Omental fat pad (tissue), 4 donors: Measurements from ENCODE around the gene GRHL3. TPM values are rescaled to one million over a fixed set of nuclear protein-coding genes. Genes with fewer than 3 reads are reported as not detected.

Source experiments
- ATAC-seq: fragments of 150-250 bp; one replicate; pipeline ENCODE4 v1.9.1; 2016; ENCODE audit warnings: mild to moderate bottlenecking, moderate library complexity; ENCODE audit not compliant: low FRiP score
- DNase-seq: peaks from one replicate; pipeline ENCODE4 v3.0.0-alpha.2; 2019; ENCODE audit warnings: low spot score
- total RNA-seq, 4 donors: library from RNA; depleted of rRNA; stranded (reverse); fragments of >200 nt; gene quantifications; one replicate each; pipeline ENCODE4 v1.1.0, GENCODE V29; 2016
- TF ChIP-seq, protein P1 (sequence below), 3 donors: fragments of 450-650 bp; IDR thresholded peaks; one replicate each; pipeline ENCODE4 v1.5.1; 2016 to 2017; ENCODE audit warnings: antibody characterized with exemption in 3 of 3, mild to moderate bottlenecking in 3 of 3, moderate library complexity in 2 of 3

Gene GRHL3
- total RNA-seq, 4 donors from 2014 or later: 0.44 to 3.3 (median 0.66) TPM

DNA sequence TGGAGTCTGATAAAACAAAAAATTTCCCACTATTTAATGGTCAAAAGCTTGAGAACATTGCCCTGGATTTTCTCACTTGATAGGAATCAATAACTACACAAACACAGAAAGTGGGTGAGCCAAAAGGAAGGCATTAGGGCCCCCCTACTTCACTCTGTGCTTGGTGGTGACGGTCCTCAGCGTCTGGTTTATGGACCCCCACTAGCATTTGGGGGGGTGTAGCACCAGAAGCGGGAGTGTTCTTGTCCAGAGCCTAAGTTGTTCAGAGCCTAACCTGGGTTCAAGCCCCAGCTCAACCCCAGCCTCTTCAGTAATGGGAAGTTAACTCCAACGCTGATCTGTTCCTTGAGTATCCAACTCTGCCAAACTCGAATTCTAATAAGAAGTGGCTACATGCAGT, 61.4 kb downstream of the GRHL3 start:
- DNase-seq (no peak), ATAC-seq (no peak)
- TF ChIP-seq, protein P1, sequence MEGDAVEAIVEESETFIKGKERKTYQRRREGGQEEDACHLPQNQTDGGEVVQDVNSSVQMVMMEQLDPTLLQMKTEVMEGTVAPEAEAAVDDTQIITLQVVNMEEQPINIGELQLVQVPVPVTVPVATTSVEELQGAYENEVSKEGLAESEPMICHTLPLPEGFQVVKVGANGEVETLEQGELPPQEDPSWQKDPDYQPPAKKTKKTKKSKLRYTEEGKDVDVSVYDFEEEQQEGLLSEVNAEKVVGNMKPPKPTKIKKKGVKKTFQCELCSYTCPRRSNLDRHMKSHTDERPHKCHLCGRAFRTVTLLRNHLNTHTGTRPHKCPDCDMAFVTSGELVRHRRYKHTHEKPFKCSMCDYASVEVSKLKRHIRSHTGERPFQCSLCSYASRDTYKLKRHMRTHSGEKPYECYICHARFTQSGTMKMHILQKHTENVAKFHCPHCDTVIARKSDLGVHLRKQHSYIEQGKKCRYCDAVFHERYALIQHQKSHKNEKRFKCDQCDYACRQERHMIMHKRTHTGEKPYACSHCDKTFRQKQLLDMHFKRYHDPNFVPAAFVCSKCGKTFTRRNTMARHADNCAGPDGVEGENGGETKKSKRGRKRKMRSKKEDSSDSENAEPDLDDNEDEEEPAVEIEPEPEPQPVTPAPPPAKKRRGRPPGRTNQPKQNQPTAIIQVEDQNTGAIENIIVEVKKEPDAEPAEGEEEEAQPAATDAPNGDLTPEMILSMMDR (IDR thresholded peaks at IDR 0.05): no peak

DNA sequence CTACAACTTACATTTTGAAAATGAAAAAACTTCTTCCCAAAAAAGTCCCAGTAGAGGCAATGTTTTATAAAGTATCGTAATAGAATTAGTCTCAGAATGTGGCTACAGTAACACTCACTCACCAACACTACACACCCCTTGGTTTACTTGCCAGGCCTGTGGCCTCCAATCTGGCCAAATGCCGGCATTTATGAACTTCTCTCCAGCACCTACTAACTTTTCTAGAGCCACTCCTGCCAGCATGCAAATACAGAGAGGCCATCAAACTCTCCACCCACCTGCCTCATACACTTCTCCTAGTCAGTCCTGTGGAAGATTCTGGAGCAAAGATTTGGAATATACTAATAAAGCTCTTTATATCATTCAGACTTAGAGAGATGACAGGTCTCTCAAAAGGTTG, 62.1 kb downstream of the GRHL3 start:
- ATAC-seq (no peak), DNase-seq (no peak)
- TF ChIP-seq, protein P1 (IDR thresholded peaks at IDR 0.05): no peak

DNA sequence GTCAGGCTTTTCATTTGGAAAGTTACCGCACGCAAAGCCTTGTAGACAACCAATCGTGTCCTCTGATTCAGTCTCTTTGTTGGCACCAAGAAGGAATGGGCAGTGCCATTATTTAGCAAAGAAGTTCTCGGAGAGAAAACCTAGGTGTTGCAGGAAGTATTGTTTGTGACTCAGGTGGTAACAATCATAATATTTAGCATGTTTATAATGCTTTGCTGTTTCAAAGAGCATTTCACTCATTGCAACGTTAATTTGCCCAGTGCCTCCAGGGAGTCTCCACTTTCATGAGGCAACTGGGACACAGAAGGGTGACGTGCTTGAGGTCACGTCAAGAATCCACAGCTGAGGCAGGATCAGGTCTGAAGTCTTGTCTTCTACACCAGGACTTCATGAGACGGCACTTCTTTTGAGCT, 63.0 kb downstream of the GRHL3 start:
- TF ChIP-seq, protein P1 (IDR thresholded peaks at IDR 0.05): no peak
- DNase-seq (no peak), ATAC-seq (no peak)

DNA sequence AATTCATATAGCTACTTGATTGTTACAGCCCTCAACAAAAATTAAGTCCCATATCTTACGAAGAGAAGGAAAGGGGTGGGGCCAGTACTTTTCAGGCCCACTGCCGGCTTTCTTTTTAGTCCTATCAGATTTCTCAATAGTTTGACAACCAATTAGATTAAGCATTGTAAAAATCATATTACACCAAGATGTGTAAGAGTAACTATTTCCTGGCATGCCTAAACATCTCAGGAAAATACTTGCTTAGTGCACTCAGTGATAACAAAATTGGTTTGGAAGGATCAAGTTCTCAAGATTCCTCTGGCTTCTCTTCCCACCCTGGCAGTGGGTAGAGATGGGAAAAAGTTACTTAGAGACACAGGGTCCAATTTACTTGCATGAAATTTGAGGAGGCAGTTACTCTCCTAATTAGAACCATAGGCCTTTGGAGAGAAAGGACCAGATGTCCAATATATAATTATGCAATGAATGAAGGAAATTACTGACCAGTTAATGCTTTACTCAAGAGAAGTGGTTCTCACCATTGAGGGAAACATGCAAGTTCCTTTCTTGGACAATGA, 64.3 kb downstream of the GRHL3 start:
- ATAC-seq (no peak), DNase-seq (no peak)

DNA sequence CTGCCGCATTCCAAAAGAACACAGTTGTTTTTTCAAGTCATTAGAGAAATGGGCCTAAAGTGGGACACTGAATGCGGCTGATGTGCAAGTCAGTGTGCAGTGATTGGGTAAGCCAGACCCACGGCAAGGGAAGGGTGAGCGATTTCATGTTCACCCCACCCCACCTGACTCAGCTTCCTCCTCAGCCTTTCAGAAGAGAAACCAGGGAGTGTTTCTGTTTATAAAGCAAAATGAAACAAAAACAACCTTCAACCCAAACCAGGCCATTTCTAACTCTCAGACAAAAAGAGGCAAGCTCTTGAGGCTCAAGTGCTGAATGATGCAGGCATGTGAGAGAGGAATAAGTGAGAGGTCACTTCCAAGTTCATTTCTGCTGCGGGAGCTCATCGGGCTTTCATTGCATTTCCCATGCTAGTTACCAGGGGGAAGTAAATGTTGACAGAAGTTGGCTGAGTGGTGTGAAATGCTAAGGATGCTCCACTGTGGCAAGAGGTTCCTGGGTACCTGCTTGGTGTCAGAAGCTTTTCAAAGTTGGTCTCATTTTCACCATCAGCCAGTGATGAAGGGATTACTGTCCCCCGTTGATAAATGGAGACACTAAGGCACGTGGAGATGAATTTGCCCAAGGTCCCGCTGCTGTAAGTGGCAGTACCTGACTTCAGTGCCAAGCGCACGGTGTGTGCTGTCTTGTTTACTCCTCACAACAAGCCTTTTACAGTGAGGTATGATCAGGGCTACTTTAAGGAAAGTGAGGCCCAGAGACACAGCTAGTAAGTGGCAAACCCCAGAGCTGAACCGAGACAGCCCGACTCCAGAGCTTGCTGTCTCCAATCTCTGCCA, 65.3 kb downstream of the GRHL3 start:
- DNase-seq (no peak), ATAC-seq (no peak)
- TF ChIP-seq, protein P1 (IDR thresholded peaks at IDR 0.05): no peak

More for the DNA sequence above, 64.3 kb downstream of the GRHL3 start:
- TF ChIP-seq, protein P1 (IDR thresholded peaks at IDR 0.05): no peak

DNA sequence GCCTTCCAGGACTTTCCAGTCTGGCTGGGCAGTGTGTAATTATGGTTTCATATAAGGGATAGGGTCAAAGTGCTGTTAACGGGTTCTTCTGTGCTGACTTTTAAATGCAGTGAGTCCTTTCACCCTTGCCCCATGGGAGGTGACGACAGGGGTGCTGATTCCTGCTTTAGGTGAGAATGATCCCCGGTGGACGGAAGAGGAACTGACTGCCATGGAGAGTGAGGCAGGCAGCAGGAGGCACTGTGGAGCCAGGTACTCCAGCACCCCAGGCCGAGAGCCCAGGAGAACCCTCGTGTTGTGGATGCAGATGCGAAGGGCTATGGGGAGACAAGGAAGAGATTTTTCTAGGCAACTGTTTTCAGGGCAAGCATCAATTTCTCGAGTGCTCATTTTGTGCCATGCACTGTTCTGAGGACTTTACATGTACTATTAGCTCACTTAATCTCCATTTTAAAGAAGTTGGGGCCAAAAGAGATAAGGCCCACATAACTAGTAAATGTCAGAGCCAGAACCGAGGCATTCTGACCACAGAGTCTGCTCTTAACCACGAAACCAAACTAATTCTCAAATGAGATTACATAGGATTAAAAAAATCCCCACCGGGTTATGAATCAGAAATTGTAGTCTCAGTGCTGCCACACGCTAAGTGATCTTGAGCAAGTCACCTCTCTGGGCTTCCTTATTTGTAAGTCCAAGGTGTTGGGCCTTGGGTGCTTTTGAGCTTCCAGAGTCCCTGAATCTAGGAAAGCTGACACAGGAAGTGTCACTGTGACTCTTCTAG, 66.2 kb downstream of the GRHL3 start:
- TF ChIP-seq, protein P1 (IDR thresholded peaks at IDR 0.05): no peak
- ATAC-seq (no peak), DNase-seq (no peak)
